Astrocyte of the spinal cord (primary cell): Measurements from ENCODE around the gene MBD5.

Experiments used
- DNase-seq: peaks from one replicate; pipeline ENCODE4 v3.0.0; 2011; ENCODE audit warnings: low read depth, low spot score
- H3K4me3 ChIP-seq: 2 replicates; pipeline ENCODE4 v1.5.1; 2011; ENCODE audit warnings: low read depth, mild to moderate bottlenecking, low read length, moderate library complexity
- in situ Hi-C: cut with HindIII; loops from 2 replicates; pipeline ENCODE4 v1.10.0; 2017; ENCODE audit warnings: low sequenced_read_pairs
- TF ChIP-seq, protein P1 (sequence below): IDR thresholded peaks from 2 replicates; pipeline ENCODE4 v1.5.1; 2012; ENCODE audit warnings: low read depth, mild to moderate bottlenecking, low read length, inconsistent platforms

Gene MBD5

DNA sequence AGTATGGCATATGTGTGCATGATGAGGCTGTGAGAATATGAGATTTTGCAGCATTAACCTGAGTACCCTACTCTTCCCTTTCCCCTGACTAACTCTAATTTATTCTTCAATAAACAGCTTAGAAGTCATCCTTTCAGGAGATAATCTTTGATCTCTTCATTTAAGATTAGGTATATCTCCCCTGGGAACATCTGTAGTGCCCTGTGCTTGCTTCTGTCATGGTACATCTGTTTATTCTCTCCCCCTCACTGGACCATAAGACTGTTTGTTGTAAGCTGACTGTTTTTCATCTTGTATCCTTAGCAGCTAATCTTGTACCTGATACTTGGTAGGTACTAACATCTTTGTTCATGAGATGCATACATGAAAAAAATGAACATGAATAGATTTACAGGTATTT is 83.1 kb downstream of the MBD5 start:
- TF ChIP-seq, protein P1, sequence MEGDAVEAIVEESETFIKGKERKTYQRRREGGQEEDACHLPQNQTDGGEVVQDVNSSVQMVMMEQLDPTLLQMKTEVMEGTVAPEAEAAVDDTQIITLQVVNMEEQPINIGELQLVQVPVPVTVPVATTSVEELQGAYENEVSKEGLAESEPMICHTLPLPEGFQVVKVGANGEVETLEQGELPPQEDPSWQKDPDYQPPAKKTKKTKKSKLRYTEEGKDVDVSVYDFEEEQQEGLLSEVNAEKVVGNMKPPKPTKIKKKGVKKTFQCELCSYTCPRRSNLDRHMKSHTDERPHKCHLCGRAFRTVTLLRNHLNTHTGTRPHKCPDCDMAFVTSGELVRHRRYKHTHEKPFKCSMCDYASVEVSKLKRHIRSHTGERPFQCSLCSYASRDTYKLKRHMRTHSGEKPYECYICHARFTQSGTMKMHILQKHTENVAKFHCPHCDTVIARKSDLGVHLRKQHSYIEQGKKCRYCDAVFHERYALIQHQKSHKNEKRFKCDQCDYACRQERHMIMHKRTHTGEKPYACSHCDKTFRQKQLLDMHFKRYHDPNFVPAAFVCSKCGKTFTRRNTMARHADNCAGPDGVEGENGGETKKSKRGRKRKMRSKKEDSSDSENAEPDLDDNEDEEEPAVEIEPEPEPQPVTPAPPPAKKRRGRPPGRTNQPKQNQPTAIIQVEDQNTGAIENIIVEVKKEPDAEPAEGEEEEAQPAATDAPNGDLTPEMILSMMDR = no peak
- in situ Hi-C loops = no loop called here
- no peak for DNase-seq
- no peak overlapping the region for H3K4me3 ChIP-seq

DNA sequence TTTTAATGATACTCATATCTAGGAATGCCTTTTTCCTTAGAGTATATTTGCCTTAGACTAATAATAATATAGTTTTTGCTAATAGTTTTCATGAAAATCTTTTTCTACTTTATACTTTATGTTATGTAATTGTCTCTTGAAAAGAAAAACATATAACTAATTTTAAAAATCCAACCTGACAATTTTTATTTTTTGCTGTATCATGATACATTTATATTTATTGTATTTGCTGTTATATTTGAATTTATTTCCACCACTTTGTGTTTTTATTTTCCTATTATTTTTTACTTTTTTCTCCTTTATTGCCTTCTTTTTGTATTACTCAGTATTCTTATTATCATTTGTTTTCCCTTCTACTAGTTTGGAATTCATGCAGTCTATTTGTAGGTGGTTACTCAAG is 85.4 kb downstream of the MBD5 start:
- TF ChIP-seq, protein P1 = no peak
- in situ Hi-C loops = no loop called here
- H3K4me3 ChIP-seq = no peak overlapping the region
- DNase-seq = no peak

DNA sequence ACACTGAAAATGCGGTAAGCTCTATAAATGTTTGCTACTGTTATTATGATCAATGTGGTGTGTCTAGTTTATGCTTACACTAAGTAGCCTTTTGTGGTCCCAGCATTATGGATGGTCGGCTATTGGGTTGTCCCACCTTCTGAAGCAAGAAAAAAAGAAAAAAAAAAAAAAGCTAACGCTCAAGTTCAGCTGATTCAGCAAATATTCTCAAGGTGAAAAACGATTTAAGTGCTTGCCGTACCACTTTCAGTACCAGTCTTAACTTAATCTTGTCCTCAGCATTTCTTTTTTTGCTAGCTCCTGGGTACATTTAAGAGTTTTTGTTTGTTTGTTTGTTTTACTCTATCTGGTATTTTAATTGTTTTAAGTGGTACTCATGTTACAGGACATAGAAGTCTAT is 87.5 kb downstream of the MBD5 start:
- H3K4me3 ChIP-seq = no peak overlapping the region
- DNase-seq = no peak
- in situ Hi-C loops = no loop called here
- TF ChIP-seq, protein P1 = no peak

DNA sequence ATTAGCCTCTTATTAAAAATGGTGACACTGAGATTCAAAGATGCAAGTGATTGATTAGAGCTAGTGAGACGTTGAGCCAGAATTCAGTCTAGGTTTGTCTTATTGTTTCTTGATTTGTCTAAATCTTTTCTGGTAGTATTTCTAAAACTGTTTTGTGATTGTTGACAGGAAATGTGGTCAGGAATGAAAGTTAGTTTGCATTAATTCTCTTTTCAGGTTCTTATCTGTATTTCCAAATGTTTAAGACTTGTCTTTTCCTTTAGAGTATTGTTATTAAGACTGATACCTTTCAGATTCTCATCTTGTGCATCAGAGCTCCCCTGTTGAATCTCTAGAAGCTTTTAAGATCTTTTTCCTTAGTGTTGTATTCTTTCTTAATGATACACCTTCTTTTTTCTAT is 89.3 kb downstream of the MBD5 start:
- in situ Hi-C loops = no loop called here
- TF ChIP-seq, protein P1 = no peak

DNA sequence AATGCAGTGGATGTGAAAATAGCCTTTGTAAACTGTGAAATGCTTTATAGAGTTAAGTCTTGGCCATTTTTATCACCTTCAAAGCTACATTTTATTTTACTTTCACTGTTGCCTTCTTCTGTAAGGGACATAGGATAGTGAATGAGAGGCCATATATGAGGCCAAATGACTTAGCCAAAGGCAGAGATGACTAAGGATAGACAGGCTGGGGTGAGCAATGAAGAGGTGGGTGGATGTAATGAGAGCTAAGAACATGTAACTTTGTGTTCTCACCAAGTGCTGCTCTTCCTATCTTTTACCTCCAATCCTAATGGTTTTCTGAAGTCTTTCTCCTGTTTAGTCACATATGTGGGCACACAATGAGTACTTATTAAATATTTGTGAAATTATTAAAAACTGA is 101.9 kb downstream of the MBD5 start:
- TF ChIP-seq, protein P1 = no peak
- in situ Hi-C loops = no loop called here
- no peak overlapping the region for H3K4me3 ChIP-seq
- DNase-seq = peak; percentile 28

More for the DNA sequence above, 89.3 kb downstream of the MBD5 start:
- no peak for DNase-seq
- no peak overlapping the region for H3K4me3 ChIP-seq

DNA sequence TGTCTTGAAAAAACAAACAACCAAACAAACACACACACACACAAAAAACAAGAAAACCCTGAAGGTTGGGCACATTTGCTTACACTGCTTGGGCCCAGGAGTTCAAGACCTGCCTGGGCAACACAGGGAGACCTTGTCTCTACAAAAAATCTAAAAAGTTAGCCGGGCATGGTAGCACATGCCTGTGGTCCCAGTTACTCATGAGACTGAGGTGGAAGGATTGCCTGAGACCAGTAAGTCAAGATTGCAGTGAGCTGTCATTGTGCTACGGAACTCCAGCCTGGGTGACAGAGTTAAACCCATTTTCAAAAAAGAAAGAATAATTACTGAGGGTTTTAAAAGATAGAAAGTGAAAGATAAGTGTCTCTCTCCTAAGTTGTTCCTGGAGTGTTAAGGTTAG is 103.4 kb downstream of the MBD5 start:
- no peak for DNase-seq
- TF ChIP-seq, protein P1 = no peak
- no peak overlapping the region for H3K4me3 ChIP-seq
- in situ Hi-C loops = no loop called here

DNA sequence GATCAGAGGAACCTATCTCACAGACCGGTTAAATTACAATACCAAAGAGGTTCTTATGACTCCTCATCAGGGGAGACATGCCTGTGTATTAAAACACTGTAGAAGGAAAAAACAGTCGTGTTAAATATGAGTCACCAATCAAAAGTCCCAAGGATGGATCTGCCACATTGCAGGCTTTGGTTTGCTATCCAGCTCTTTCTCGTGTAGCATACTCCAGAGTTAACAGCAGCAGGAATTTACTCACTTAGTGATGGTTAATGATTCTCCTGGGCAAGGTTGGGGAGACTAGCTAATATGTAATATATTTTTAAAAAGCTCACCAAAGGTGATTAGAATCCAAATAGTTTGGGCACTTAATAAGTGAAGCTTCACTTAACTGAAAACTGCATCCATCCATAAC is 109.7 kb downstream of the MBD5 start:
- H3K4me3 ChIP-seq = no peak overlapping the region
- TF ChIP-seq, protein P1 = no peak
- peak; percentile 30 for DNase-seq
- in situ Hi-C loops = no loop called here
